GM19395 (cell line): ENCODE measurements around the gene PEX14.

ENCODE experiments used
- ATAC-seq: cut with Tn5 transposase; IDR thresholded peaks from one replicate; pipeline ENCODE4 v1.9.1; 2021; ENCODE audit warnings: mild to moderate bottlenecking, moderate library complexity; ENCODE audit not compliant: unreplicated experiment

PEX14 gene

GRCh38 chr1:10586125-10586524, 111.4 kb downstream of the PEX14 start:
- ATAC-seq: no peak

GRCh38 chr1:10588640-10589039, 113.9 kb downstream of the PEX14 start:
- ATAC-seq: no peak

- ATAC-seq: no peak
These were observed 114.3 kb downstream of the PEX14 start for GRCh38 chr1:10589074-10589473.

GRCh38 chr1:10591010-10591409, 116.3 kb downstream of the PEX14 start:
- ATAC-seq: no peak

- ATAC-seq: no peak
These were observed 117.6 kb downstream of the PEX14 start for GRCh38 chr1:10592373-10592772.

- no peak for ATAC-seq
These were observed 119.0 kb downstream of the PEX14 start for GRCh38 chr1:10593750-10594149.

- ATAC-seq: no peak
These were observed 120.0 kb downstream of the PEX14 start for GRCh38 chr1:10594595-10595223.

GRCh38 chr1:10596780-10597179, 122.0 kb downstream of the PEX14 start:
- no peak for ATAC-seq

GRCh38 chr1:10597492-10598388, 123.0 kb downstream of the PEX14 start:
- ATAC-seq: no peak

- ATAC-seq: no peak
These were observed 123.6 kb downstream of the PEX14 start for GRCh38 chr1:10598389-10598702.

- ATAC-seq: no peak
These were observed 124.6 kb downstream of the PEX14 start for GRCh38 chr1:10599194-10599861.

GRCh38 chr1:10601342-10602070, 126.8 kb downstream of the PEX14 start:
- no peak for ATAC-seq

- no peak for ATAC-seq
These were observed 128.2 kb downstream of the PEX14 start for GRCh38 chr1:10602936-10603335.

- no peak for ATAC-seq
These were observed 130.2 kb downstream of the PEX14 start for GRCh38 chr1:10604966-10605365.

- ATAC-seq: no peak
These were observed 131.3 kb downstream of the PEX14 start for GRCh38 chr1:10606064-10606463.

- ATAC-seq: no peak
These were observed 132.5 kb downstream of the PEX14 start for GRCh38 chr1:10607228-10607627.

GRCh38 chr1:10608690-10609089, 133.9 kb downstream of the PEX14 start:
- ATAC-seq: no peak

- ATAC-seq: no peak
These were observed 136.3 kb downstream of the PEX14 start for GRCh38 chr1:10610901-10611600.

GRCh38 chr1:10612436-10613160, 137.8 kb downstream of the PEX14 start:
- ATAC-seq: no peak

GRCh38 chr1:10613340-10613739, 138.6 kb downstream of the PEX14 start:
- ATAC-seq: no peak
